A673 (cell line): ENCODE data around the gene OR52R1. TPM values are rescaled to one million over a fixed set of nuclear protein-coding genes. Genes with fewer than 3 reads are reported as not detected.

Source experiments
- BruUV-seq: library from RNA; stranded (reverse); fragments of 400-500 nt; replicated peaks from 2 replicates; lab custom pipeline; 2021; lab: Mats Ljungman, UMichigan
- CTCF ChIA-PET: fragments of 300-600 bp; sonication (Branson Sonifier 250); formaldehyde crosslinking; loops from one replicate; lab custom pipeline; 2022; ENCODE audit warnings: antibody characterized with exemption; lab: Charles Lee
- POLR2A ChIA-PET: fragments of 300-600 bp; sonication (Branson Sonifier 250); formaldehyde crosslinking; loops from one replicate; lab custom pipeline; 2022; ENCODE audit warnings: antibody characterized with exemption; ENCODE audit not compliant: low non-redundant PET; lab: Charles Lee
- DNase-seq: peaks from one replicate; pipeline ENCODE4 v3.0.0-alpha.2; 2015; ENCODE audit warnings: low spot score
- H3K27ac ChIP-seq: fragments of 200-600 bp; sonication (generic); 2 replicates; pipeline ENCODE4 v1.5.1; 2016; ENCODE audit warnings: mixed run types, low read depth, mild to moderate bottlenecking, mixed read lengths, antibody characterized with exemption, low read length; ENCODE audit not compliant: poor library complexity, severe bottlenecking
- H3K27me3 ChIP-seq: fragments of 200-600 bp; sonication (generic); replicated peaks from 2 replicates; pipeline ENCODE4 v1.6.1; 2017; ENCODE audit warnings: mixed run types, low read depth, mild to moderate bottlenecking, mixed read lengths, antibody characterized with exemption, low read length; ENCODE audit not compliant: insufficient read depth, poor library complexity
- H3K36me3 ChIP-seq: fragments of 200-600 bp; sonication (generic); 2 replicates; pipeline ENCODE4 v1.6.1; 2016; ENCODE audit warnings: mixed run types, mild to moderate bottlenecking, mixed read lengths, antibody characterized with exemption, low read length; ENCODE audit not compliant: insufficient read depth, poor library complexity, severe bottlenecking
- H3K4me1 ChIP-seq: fragments of 200-600 bp; sonication (generic); 2 replicates; pipeline ENCODE4 v1.6.1; 2017; ENCODE audit warnings: mixed run types, mild to moderate bottlenecking, mixed read lengths, antibody characterized with exemption, low read length; ENCODE audit not compliant: insufficient read depth, poor library complexity, severe bottlenecking
- H3K4me3 ChIP-seq: fragments of 200-600 bp; sonication (generic); 2 replicates; pipeline ENCODE4 v1.5.1; 2016; ENCODE audit warnings: low read depth, mixed run types, mild to moderate bottlenecking, mixed read lengths, low read length; ENCODE audit not compliant: poor library complexity, severe bottlenecking
- H3K9me3 ChIP-seq: fragments of 200-600 bp; sonication (generic); 2 replicates; pipeline ENCODE4 v1.6.1; 2016; ENCODE audit warnings: mixed run types, low read depth, mild to moderate bottlenecking, mixed read lengths, antibody characterized with exemption, low read length; ENCODE audit not compliant: poor library complexity, severe bottlenecking
- CTCF ChIP-seq: fragments of 300-800, 200-600 bp; sonication (generic); conservative IDR thresholded peaks from 2 replicates; pipeline ENCODE4 v1.5.1; 2017; ENCODE audit warnings: low read depth, mild to moderate bottlenecking, antibody characterized with exemption, low read length, moderate library complexity, mixed read lengths
- EZH2 ChIP-seq: fragments of 200-600 bp; sonication (generic); IDR thresholded peaks from 2 replicates; pipeline ENCODE4 v1.6.1; 2017; ENCODE audit warnings: borderline replicate concordance, low read depth, mild to moderate bottlenecking, mixed read lengths, antibody characterized with exemption, low read length; ENCODE audit not compliant: poor library complexity, severe bottlenecking
- intact Hi-C: fragments of 100-400 bp; cut with micrococcal nuclease; formaldehyde crosslinking; loops from one replicate; pipeline ENCODE4 v1.10.0; 2022; ENCODE audit not compliant: unreplicated experiment
- total RNA-seq: library from RNA; stranded (reverse); gene quantifications from 2 replicates; pipeline ENCODE4 v1.2.3, GENCODE V29; 2021

Gene OR52R1
- total RNA-seq, 1 experiment from 2014 or later, result not detected

GRCh38 chr11:4797206-4797605 lies 7.0 kb downstream of the OR52R1 start:
- CTCF ChIA-PET, result no interaction called here
- no TSS peak for BruUV-seq

GRCh38 chr11:4782454-4782853 lies 21.7 kb downstream of the OR52R1 start:
- no peaks in the 10 kb centered on the region for H3K9me3 ChIP-seq
- no TSS peak for BruUV-seq
- no peaks in the 10 kb centered on the region for H3K4me1 ChIP-seq
- POLR2A ChIA-PET, result no interaction called here
- no peak for DNase-seq
- intact Hi-C loops, result no loop called here
- CTCF ChIA-PET, result no interaction called here
- H3K27ac ChIP-seq, result no peak overlapping the region
- H3K27me3 ChIP-seq, result no peaks in the 10 kb centered on the region
- H3K4me3 ChIP-seq, result no peak overlapping the region
- TF ChIP-seq EZH2 (no peak), CTCF (no peak)
- H3K36me3 ChIP-seq, result no peaks in the 10 kb centered on the region

More at GRCh38 chr11:4797206-4797605, 7.0 kb downstream of the OR52R1 start:
- DNase-seq, result no peak
- Histone ChIP-seq H3K4me3 (no peak overlapping the region), H3K9me3 (no peaks in the 10 kb centered on the region), H3K27ac (no peak overlapping the region), H3K27me3 (peaks cover 3% of the 10 kb centered on the region), H3K36me3 (no peaks in the 10 kb centered on the region), H3K4me1 (no peaks in the 10 kb centered on the region)
- TF ChIP-seq CTCF, result no peak
- no peak for TF ChIP-seq EZH2
- POLR2A ChIA-PET, result no interaction called here
- intact Hi-C loops, result no loop called here

DNA sequence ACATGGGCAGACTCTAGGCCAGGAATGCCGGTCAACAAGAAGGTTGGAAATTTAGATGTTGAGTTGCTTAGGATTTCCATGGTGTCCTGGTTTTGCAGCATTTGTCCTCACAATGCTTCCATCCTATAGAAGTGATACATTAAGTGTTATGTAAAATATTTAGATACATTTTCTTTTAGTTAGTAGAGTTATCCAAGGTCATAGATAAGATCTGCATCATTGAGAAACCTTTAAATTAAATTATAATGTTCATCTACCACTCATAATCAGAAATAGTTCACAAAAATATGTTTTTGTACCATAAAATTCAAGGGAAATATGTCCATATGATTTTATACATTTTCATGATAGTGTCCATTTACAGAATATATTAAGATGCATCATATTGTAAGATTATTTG lies 34.3 kb downstream of the OR52R1 start, which contains the start of gene OR51F1:
TSS of gene OR51F1 (minus strand) at position 101 of the 400 bp plus-strand sequence. CDS start at position 101, 0 bp downstream.
- H3K27ac ChIP-seq, result no peak within 1 kb of the TSS
- CTCF ChIA-PET, result no interaction called here

More for the DNA sequence above, 34.3 kb downstream of the OR52R1 start, which contains the start of gene OR51F1:
- no peak for TF ChIP-seq CTCF
- no peak for TF ChIP-seq EZH2
- no peak for DNase-seq
- Histone ChIP-seq H3K36me3 (no peaks in the 10 kb centered on the region), H3K4me1 (no peaks in the 10 kb centered on the region), H3K4me3 (no peak within 1 kb of the TSS), H3K9me3 (no peaks in the 10 kb centered on the region), H3K27me3 (no peaks in the 10 kb centered on the region)
- intact Hi-C loops, result no loop called here
- no TSS peak for BruUV-seq
- POLR2A ChIA-PET, result no interaction called here
